ENCODE results near the gene NEAT1.

NEAT1 gene

DNA sequence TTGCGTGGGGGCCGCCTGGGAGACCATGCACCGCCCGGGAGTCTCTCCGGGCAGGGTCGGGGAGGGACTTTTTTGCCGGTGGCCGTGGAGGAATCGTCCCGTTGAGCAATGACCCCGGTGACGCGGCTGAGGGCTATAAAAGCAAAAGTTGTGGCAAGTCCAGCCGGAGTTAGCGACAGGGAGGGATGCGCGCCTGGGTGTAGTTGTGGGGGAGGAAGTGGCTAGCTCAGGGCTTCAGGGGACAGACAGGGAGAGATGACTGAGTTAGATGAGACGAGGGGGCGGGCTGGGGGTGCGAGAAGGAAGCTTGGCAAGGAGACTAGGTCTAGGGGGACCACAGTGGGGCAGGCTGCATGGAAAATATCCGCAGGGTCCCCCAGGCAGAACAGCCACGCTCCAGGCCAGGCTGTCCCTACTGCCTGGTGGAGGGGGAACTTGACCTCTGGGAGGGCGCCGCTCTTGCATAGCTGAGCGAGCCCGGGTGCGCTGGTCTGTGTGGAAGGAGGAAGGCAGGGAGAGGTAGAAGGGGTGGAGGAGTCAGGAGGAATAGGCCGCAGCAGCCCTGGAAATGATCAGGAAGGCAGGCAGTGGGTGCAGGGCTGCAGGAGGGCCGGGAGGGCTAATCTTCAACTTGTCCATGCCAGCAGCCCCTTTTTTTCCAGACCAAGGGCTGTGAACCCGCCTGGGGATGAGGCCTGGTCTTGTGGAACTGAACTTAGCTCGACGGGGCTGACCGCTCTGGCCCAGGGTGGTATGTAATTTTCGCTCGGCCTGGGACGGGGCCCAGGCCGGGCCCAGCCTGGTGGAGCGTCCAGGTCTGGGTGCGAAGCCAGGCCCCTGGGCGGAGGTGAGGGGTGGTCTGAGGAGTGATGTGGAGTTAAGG lies at the start of gene NEAT1:
NEAT1 (plus strand) TSS at position 166 of the 883 bp plus-strand sequence.
- peak; percentile 80 for DNase-seq

DNA sequence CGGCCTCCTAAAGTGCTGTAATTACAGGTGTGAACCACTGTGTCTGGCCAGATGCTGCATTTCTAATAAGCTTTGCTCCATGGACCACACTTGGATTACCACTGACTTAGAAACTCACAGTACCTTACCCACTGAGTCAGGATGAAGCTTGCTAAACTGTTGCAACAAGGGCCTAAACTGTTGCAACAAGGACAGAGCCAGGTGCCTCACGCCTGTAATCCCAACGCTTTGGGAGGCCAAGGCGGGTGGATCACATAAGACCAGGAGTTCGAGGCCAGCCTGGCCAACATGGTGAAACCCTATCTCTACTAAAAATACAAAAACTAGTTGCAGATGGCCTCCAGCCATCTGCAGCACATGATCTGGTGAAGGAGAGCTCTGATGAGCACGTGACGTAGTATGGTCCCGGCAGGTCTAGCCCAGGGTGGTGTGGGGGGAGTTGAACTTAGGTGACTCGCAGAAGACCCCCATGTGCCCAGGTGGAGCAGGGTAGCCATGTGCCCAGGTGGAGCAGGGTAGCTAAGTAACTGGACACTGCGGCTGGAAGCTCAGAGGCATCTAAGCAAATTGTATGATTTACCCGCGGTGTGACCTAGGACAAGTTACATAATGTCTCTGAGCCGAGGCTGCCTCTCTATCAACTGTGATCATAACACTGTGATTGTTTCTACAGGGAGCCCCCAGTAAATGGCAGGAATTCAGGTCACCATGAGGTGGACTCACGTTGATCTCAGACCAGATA lies 48.6 kb upstream of the NEAT1 start:
- no peak for DNase-seq

DNA sequence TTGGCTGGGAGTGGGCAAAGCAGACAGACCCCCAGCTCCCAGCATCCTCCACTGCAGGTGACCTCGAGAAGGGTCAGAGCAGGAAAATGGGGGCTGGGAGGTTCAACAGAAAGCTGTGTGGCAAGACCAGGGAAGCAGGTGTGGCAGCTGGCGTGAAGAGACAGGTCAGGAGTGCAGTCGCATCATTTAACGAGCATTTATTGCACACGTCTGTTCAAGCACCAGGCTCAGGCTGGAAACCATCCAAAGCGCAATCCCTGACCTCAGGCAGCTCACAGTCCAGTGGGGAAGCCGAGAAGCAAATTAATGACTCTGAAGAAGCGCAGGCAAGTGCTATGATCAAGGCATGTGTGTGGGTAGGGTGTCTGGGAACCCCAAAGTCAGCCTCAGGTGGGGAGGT lies 47.6 kb upstream of the NEAT1 start:
- no peak for DNase-seq

- DNase-seq, result no peak
These were observed 46.4 kb upstream of the NEAT1 start for GRCh38 chr11:65376138-65376713.

GRCh38 chr11:65377036-65377435 lies 45.6 kb upstream of the NEAT1 start:
- no peak for DNase-seq

- no peak for DNase-seq
These were observed 44.8 kb upstream of the NEAT1 start for GRCh38 chr11:65377777-65378176.

DNA sequence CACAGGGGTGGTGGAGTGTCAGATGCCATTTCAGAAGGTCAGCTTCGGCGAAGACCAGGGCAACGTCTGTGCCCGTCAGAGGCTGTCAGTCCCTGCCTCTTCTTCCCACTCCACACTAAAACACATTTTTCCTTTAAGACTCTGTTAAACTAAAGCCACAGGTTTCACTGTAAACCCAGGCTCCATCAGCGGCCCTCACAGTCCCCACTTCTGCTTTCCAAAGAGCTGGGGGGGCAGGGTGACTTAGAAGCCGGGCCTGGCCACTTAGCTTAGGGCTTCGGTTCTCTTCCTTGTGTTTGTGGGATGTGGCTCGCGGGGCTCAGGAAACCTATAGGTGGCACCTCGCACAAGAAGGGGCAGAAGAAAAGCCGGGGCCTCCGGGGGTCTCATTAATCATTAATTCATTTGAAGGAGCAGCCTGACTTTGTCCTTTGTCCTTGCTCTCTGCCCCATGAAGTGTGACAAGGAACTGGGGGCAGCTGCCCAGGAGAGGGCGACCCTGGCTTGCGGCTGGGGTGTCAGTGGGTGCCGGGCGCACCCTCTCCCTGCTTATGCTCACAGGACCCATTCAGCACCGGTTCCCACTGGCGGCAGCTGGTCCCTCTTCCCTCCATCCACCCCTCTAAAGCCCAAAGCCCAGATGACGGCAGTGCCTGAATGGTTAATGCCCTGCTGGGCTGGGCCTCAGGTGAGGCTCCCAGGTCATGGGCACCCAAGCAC lies 44.2 kb upstream of the NEAT1 start:
- DNase-seq, result peak; percentile 45

DNA sequence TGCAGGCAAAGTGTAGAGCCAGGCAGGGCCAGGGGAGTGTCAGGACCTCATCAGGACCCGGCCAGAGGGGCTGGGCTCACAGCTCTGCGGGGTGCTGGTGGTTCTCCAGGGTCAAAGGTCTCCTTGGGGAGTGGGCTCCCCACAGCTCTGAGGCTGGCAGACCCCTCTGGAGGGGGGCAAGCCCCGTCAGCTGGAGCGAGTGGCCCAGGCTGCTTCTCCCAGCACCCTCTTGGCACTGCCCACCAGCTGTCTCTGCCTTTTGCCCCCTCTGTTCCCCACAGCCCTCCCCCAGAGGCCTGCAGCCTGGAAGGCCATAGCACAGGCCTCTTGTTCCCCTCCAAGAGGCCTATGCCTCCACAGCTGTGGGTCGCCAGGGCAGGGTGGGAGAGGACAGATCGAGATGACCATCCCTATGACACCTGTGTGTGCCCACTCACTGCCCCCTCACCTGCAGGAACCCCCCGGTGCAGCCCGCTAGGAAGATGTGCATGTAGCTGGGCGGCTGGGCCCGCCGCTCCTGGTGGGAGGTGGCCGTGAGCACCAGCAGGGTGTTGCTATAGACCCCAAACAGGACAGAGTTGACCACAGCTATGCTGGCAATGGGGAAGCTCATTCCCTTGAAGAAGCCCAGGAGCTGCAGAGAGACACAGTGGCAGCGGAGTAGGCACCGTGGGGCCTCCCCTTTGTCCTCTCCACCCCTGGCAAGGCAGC lies 43.5 kb upstream of the NEAT1 start:
- DNase-seq, result no peak

GRCh38 chr11:65379698-65380459 lies 42.7 kb upstream of the NEAT1 start:
- no peak for DNase-seq

GRCh38 chr11:65380460-65381119 lies 42.0 kb upstream of the NEAT1 start:
- DNase-seq, result no peak

DNA sequence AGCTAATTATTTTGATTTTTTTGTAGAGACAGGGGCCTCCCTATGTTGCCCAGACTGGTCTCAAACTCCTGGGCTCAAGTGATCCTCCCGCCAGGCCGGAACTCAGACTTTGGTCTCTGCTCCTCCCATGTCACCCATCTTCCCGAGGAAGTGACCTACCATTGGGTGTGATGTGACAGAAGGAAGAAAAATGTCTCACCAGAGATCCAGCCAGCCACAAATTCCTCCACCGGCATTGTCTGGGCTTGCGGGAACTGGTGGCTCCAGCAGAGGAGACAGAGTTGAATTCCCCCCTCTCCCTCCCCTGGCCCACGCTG lies 40.9 kb upstream of the NEAT1 start:
- peak; percentile 50 for DNase-seq

- DNase-seq, result peak; percentile 72
These were observed 40.4 kb upstream of the NEAT1 start, which contains the start of gene SLC25A45 for GRCh38 chr11:65382033-65382803. Gene SLC25A45 (minus strand): TSS chr11:65382646. CDS start chr11:65381951, 695 bp downstream.

- no peak for DNase-seq
These were observed 39.7 kb upstream of the NEAT1 start for GRCh38 chr11:65382804-65383368.

GRCh38 chr11:65383778-65384177 lies 38.8 kb upstream of the NEAT1 start:
- DNase-seq, result no peak

- DNase-seq, result no peak
These were observed 38.2 kb upstream of the NEAT1 start for GRCh38 chr11:65384301-65384889.

GRCh38 chr11:65386307-65387140 lies 36.1 kb upstream of the NEAT1 start, which contains the start of gene FRMD8:
Gene FRMD8 (plus strand): TSS chr11:65386637. CDS start chr11:65387037, 400 bp downstream.
- DNase-seq, result peak; percentile 37

- no peak for DNase-seq
These were observed 33.9 kb upstream of the NEAT1 start for GRCh38 chr11:65388731-65389130.

- DNase-seq, result no peak
These were observed 33.2 kb upstream of the NEAT1 start for GRCh38 chr11:65389294-65389980.

All from GF-D8 (cell line).